HuH-7 (cell line): Measurements from ENCODE around the gene DTNB.

Experiments used
- DNase-seq: peaks from one replicate; pipeline ENCODE4 v3.0.0; 2011; ENCODE audit warnings: low spot score

Gene DTNB

DNA sequence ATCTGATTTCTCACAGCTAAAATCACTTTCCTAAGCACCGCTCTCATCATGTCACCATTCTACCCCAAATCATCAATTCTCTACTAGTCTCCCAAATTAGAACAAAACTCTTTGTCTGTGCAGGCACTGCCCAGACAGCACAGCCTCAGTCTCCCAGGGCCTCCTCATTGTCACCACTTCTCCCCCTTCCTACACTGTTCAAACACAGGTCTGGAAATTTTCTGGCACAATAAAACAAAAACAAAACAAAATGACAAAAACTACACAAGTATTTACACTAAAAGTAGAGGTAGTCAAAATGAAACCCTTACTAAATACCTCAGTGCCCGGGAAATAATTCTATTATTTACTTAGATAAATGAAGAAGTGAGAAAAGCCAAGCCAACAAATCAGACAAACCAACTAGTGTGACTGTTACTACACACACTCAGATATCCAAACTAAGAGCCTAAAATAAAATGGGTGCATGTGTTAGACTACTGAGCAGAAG is 175.4 kb downstream of the DTNB start:
- no peak for DNase-seq

DNA sequence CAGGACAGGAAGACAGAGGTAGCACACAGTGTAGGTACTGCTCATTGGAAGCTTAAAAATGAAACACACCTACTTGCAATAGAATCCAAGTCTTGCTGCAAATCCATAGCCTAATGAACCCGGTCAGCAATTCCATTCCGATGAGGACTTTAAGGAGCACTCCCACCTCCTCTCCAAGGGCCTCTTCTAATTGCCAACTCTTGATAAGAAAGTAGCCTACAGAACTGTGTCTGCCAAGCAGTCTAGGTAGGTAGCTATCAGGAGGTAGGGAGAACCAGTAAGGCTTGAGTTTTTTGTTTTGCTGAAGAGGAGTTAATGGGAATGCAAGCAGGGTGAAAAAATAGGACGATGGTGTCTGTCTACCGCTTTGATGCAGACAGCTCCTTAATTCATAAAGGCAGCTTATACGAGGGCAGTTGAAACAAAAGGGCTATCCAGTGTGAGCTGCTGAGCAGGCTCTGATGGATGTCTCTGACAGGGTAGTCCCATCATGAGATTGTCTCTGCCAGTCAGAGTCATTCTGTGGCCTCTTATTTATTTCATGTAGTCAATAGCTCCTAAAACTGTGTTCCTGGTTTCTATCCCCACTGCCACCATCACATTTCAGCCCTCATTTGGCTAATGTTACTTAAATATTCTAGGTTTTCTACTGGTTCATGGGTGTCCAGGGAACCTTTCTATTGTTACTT is 176.0 kb downstream of the DTNB start:
- no peak for DNase-seq

DNA sequence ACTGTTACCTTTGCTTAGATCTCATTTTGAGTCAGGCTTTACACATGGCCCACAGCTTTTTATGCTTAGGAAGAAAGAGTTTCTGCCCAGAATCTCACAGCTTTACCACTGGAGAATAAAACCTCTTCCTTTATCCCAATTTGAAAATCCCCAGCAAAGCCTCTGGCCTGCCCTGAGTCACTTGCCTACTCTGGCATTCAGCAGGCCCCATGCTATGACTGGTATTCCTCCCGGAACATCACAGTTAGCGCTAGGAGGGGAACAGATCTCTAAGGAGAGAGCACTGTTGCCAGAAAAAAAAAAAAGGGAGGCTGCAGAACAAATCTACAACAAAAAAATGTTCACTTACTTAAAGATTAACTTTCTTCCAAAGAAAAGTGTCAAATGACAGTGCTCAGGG is 178.8 kb downstream of the DTNB start:
- DNase-seq: no peak

DNA sequence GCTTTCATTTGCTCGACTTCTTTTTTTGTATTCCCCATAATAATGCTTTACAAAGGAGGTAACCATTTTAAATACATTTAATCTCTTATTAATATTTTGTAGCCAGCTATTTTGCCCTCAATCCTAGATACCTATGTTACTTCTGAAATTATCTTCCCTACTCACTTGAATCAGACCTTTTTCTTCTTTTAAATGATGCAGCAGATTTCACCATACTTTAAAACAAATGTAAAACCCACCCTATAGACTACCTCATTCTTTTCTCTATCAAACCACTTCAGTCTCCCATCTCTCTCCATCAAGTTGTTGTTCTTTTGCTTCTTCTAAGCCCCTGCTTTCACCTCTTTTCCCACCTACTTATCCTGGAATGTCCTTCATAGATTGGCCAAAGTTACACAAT is 180.2 kb downstream of the DTNB start:
- no peak for DNase-seq

DNA sequence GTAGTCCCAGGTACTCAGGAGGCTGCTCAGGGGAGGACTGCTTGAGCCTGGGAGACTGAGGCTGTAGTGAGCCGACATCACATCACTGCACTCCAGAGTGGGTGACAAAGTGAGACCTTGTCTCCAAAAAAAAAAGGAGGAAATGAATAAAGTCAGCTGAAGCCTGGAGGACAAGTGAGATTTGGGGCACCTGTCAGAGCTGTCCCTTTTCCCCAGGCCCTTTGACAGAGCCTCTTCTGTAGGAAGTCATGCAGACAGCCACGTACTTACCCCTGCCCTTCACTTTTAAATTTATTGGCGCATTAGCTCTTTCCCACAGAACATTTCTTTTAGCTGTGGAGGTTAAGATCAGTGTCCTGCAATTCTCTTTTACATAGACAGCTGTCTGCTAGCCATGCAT is 180.7 kb downstream of the DTNB start:
- DNase-seq: no peak

DNA sequence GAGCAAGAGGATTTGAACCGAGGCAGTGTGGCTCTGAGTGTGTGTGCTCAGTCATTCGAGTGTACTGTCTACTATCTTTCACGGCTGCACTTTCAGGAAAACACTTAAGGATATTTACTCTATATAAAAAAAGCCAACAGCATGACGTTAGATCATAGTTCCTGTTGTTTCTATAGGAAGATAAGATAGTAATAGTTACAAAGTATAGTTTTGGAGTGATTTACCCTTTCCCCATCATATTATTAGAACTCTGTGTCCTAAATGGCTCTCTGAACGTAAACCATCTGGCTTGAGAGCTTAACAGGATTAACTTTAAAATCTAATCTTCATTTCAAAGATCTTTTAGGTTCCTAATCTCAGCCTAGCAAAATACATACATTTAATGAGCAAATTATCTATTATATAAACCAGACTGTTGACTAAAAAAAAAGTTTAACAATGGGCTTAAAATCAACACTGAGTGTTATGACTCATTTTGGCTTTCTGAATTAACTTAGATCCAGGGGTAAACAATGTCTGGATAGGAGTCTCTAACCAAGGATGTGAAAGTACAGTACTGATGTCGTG is 181.3 kb downstream of the DTNB start:
- no peak for DNase-seq

DNA sequence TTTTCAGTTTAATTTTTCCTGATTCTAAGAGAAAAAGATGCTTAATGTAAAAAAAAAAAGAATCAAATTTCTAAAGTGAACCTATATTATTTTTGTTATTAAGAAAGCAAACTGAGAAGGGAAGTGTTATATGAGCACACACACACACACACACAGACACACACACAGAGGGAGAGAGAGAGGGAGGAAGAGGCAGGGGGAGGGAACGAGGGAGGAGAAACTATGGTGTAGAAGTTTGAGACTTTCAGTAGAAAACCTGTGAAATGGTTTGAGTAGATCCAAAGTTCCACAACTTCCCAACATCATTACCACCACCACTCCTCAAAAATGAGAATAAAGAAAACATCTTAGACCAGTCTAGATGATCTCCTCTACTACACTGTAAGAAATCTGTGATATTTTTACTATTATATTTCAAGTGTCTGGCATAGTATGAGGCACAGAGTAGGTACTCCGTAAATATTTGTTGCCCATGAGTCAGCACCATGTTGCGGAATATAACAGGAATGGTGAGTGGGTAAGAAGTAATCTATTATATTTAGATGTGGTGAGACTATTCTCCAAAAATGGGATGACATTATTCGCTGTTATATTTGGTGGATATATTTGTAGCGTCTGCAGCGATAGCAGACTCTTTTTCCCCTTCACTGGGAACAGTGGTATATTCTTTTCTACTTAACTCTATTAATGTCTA is 182.2 kb downstream of the DTNB start:
- no peak for DNase-seq

DNA sequence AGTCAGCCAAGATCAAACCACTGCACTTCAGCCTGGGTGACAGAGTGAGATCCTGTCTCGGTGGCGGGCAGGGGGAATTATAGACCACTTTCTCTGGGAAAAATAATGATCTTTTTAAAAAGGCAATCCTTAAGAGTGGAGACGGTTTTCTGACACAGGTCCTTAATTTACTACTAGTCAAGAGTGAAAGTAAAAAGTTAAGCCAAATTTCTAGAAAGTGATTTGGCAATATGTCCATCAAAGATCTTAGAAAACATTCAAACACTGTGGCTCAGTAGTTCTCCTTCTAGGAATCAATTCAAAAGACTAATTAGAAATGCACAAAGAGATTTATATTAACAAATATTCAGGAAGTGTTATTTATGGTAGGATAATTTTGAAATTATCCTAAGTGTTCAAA is 183.2 kb downstream of the DTNB start:
- DNase-seq: no peak

DNA sequence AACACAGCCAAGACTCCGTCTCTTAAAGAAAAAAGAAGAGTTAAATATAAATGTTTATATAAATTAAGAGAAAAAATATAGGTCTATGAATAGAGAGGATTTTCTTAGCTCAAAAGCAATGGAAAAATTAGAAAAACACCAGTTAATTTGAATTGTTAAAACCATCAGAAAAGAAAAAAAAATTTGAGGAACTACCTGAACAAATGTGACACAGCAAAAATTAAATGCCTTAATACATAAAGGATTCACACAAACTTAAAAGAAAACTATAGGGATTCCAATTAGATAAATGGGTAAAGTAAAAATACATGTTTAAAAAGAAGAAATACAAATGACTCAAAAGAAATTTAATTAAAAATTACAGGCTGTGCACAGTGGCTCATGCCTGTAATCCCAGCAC is 183.7 kb downstream of the DTNB start:
- DNase-seq: no peak

DNA sequence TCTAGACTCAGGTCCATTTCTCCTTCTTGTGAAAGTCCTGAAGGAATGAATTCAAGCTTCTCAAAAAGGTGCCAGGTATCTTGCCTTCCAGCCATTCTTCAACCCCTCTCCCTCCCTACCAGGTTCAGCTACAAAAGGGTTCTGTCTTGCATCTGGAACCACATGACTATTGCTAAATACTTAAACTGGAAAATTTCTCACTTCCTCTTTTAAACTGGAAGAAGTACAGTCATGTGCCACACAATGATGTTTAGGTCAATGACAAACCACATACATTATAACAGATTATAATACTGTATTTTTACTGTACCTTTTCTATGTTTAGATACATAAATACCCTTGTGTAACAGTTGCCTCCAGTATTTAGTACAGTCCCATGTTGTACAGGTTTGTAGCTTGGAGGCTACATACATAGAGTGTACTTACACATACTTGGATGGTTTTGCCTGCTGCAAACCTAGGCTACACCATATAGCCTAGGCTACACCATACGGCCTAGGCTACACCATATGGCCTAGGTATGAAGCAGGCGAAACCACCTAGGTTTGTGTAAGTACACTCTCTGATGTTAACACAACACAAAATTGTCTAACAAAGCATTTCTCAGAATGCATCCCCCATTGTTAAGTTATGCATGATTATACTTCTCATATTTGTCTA is 189.6 kb downstream of the DTNB start:
- no peak for DNase-seq

DNA sequence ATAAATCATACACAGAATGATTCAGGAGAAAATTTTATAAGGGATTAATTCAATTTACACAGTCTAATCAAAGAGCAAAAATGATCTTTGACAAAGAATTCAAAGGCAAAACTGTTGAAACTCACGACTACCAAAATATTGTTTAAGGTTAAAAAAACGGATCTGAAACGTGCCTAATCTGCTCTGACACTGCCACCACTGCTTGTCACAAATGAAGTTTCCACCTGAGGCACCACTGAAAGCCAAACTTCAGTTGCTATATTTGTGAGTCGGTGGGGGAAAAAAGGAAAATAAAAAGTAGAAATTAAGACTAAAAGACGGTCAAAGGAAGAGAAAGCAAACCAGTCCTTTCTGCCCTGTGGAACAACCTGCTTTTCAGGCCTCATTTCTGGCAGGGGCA is 191.0 kb downstream of the DTNB start:
- no peak for DNase-seq

DNA sequence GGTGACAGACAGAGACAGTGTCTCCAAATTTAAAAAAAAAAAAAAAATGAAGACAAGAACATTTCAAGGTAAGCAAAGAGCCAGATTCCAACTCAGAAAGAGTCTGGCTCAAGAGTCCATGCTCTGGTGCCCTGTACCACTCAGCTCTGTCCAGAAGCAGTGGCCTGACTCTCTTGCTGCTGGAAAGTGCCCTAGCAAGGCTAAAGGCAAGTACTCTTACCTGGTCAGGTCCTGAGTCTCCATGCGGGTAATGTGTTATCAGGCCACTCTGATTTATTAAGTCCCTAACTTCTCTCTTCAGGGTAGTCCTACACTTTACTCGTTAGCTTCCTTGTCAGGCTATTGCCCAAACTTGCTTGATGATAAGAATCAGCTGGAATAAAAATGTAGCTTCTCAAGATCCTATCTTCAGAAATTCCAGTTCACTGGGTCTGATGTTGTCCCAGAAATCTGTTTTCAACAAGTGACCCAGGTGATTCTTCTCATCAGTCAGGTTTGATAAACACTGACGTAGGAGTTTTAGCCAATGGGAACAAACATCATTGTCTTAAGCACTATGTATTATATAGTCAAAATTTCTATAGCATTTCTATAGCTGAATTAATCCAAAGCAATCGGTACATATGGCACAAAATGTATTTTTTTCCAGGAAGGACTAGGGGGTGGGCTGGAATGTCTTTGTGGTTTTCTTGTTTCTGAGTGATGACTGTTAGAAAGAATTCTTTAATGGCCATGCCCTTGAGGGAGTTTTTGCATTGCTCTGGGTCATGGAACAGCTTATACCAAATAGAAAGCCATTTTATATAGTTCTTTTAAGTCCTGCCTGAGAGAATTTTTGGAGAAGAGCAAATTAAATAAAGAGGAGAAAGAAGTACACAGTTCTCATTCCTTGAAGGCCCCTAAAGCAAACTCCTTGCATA is 191.7 kb downstream of the DTNB start:
- DNase-seq: no peak

DNA sequence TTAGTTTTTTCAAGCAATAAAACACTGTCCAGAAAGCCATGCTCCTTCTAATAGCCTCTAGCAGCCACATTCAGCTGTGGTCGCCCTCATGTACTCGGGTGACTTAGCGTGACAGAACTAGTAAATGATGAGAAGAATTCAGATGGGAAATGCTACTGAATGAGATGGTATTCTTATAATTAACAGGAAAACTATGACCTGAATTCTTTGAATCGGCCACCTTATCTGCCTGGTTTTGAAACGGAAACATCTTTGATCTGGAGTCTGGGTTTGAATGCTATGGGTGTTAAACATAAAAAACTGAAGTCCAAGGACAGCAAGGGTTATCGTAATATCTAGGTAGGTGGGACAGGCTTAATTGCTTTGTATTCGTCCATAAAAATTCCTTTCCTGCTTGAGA is 192.8 kb downstream of the DTNB start:
- DNase-seq: no peak

DNA sequence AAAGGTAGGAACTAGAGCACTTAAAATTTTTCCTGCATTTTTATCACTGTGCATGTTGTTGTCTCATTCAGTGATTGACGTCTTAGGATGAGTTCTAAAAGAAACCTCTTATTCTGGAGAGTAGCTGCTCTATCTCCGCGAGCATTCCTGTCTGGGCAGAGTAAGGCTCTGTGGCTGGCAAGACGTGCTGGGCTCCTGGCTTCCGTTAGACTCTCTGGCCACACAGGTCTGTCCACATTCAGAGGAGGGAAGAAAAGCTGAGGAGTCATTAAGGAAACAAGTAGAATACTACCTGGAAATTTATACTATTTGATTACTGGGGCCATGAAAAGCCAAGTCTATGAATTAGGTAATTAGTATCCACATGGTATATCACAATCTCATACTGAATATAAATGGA is 193.6 kb downstream of the DTNB start:
- no peak for DNase-seq

DNA sequence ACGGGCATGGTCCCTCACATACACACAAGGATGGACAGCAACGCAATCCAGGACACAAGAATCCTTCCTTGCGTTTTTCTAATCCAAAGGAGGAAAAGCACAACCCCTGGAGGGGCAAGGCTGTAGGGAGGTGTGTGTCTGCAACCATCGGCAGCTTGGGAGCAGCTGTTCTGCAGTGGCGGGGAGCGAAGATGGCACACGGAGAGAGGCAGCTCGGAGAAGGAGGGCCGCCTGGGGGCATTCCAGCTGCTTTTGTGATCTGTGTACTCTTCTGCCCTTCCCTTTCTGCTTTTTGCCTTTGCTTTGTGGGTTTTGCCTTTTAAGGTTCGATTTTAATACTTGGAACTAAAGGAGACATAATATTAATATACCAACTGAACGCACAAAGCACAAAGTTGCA is 194.6 kb downstream of the DTNB start:
- DNase-seq: no peak

DNA sequence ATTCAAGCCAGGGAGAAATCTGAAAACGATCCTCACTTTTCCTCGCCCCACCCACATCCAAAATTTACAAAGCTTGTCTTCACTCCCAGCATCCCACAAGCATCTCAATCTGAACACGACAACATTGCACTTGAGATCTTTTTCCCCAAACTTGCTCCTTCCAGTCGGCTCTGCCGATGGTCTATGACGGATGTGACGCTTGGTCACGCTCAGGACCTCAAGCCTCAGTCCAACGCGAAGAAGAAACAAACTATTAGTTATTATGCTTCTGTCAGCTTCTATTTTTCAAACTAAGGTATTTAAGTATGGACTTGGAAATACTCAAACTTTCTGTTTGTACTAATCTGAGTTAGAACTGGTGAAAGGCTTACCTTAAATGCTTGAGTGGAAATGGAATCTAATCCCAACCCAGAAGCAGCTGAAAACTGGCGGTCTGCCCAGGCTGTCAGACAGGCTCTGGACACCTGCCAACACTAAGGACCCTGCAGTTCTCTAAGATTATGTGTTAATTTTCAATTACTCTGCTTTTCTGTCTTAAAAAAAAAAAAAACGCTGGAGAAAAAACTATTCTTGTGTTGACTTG is 199.5 kb downstream of the DTNB start:
- DNase-seq: no peak

DNA sequence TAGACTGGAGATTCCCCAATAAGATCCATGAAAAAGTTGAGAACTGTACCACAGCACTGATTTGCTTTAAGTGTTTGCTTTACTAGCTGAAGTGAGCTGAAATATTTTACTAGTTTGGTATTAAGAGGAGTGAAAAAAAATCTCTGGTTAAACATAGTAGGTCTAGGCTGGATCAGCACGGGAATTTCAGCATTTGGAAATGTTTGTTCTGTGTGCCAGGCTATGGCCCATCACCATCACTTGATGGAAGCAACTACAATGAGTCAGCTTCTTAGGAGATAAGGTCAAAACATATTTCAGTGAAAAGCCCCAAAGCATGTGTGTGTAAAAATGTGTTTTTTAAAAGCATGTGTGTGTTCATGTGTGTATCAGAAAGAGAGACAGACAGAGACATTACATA is 200.2 kb downstream of the DTNB start:
- no peak for DNase-seq

DNA sequence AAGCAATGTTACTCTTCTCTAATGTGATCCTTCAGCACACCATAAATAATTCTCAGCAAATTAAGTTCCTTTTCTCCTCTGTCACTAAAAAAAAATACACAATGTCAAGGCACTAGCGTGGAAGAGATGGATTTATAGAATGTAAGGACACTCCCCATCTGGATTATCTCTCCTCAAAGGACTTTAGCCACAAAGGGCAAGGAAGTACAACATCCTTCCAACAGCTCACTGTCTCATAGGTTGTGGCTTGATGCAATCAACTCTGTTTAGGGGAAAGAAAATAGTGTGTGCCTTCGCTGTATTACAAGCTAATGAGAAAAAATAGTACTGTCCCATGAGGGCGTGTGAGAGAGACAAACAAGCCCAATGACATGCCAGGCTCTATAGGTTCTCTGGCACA is 202.6 kb downstream of the DTNB start:
- DNase-seq: no peak

DNA sequence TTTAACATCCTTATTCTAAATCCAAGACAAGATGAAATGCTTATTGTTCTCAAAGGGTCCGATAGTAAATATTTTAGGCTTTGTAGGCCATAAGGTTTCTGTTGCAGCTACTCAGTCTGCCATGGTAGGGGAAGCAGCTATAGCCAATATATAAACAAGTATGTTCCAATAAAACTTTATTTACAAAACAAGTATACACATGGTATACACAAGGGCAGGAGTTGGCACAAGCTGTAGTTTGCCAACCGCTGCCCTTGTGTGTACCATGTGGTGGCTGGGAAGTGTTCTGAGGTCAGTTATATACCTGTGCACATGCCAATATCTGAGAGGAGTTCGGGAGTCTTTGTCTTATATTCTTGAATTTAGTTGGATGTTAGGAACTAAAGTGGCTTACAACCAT is 205.6 kb downstream of the DTNB start:
- DNase-seq: no peak

DNA sequence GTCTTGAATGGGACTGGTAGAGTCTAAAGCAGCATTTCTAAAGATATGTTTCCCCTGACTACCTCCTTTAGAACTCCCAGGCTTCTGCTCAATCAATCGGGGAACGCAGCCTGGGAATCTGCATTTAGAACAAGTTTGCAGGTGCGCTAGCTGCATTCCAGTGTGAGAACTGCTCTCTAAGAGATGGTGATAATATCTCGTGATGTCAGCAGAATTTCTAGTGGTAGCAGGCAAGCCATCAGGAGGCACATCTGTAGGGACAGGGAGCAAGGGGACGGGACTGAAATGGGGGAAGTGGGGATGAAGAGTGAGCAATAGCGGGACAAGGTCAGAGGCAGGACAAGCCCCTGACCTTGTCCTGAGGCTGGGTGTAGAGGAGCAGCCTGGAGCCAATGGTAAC is 211.4 kb downstream of the DTNB start:
- no peak for DNase-seq

DNA sequence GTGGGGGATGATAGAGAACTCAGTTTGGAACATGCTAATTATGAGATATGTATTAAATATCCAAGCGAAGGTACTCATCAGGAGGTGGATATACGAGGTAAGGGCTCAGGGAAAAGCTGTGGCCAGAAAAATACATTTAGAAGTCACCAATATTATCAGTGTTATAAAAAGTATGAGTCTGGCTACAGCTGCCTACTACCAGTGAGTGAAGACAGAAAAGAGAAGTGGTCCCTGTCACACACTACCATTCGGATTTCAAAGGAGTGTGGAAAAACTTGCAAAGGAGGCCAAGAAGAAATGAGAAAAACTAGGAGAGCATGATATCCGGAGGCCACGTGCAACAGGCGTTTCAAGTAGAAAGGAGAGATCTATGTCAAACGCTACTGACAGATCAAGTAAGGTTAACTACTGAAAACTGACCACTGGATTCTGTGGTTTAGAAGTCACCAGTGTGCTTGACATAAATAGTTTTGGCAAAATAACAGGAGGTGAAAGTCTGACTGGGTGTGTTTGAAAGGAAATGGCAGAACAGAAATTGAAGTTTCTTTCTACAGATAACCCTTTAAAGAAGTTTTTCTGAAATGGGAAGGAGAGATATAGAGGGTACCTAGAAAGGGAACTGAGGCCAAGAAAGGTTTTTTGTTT is 213.0 kb downstream of the DTNB start:
- DNase-seq: no peak
